GM06990 (cell line): ENCODE data around the gene LHCGR.

ENCODE experiments used
- DNase-seq: peaks from one replicate; pipeline ENCODE4 v3.0.0-alpha.2; 2011; ENCODE audit not compliant: insufficient read length; ENCODE audit errors: extremely low read depth
- H3K27me3 ChIP-seq: replicated peaks from 2 replicates; pipeline ENCODE4 v1.6.0; 2011; ENCODE audit warnings: low read length; ENCODE audit not compliant: control insufficient read depth, insufficient read depth
- H3K36me3 ChIP-seq: 2 replicates; pipeline ENCODE4 v1.5.1; 2011; ENCODE audit warnings: low read length; ENCODE audit not compliant: control insufficient read depth, insufficient read depth
- H3K4me3 ChIP-seq: replicated peaks from 2 replicates; pipeline ENCODE4 v1.5.1; 2011; ENCODE audit warnings: low read depth, mild to moderate bottlenecking, control low read depth, low read length
- TF ChIP-seq, protein P1 (sequence below): IDR thresholded peaks from 2 replicates; pipeline ENCODE4 v1.5.1; 2011; ENCODE audit warnings: low read length, control low read depth, mild to moderate bottlenecking, inconsistent platforms; ENCODE audit not compliant: insufficient read depth, poor library complexity, severe bottlenecking

LHCGR gene

GRCh38 chr2:48677450-48677849 lies 78.1 kb downstream of the LHCGR start:
- H3K36me3 ChIP-seq: no peaks in the 10 kb centered on the region
- DNase-seq: no peak
- TF ChIP-seq, protein P1, sequence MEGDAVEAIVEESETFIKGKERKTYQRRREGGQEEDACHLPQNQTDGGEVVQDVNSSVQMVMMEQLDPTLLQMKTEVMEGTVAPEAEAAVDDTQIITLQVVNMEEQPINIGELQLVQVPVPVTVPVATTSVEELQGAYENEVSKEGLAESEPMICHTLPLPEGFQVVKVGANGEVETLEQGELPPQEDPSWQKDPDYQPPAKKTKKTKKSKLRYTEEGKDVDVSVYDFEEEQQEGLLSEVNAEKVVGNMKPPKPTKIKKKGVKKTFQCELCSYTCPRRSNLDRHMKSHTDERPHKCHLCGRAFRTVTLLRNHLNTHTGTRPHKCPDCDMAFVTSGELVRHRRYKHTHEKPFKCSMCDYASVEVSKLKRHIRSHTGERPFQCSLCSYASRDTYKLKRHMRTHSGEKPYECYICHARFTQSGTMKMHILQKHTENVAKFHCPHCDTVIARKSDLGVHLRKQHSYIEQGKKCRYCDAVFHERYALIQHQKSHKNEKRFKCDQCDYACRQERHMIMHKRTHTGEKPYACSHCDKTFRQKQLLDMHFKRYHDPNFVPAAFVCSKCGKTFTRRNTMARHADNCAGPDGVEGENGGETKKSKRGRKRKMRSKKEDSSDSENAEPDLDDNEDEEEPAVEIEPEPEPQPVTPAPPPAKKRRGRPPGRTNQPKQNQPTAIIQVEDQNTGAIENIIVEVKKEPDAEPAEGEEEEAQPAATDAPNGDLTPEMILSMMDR: no peak
- H3K4me3 ChIP-seq: no peak overlapping the region
- no peaks in the 10 kb centered on the region for H3K27me3 ChIP-seq

- Histone ChIP-seq H3K27me3 (no peaks in the 10 kb centered on the region), H3K4me3 (no peak overlapping the region), H3K36me3 (no peaks in the 10 kb centered on the region)
- DNase-seq: no peak
- TF ChIP-seq, protein P1: no peak
Observed at GRCh38 chr2:48674933-48675332, 80.6 kb downstream of the LHCGR start.

DNA sequence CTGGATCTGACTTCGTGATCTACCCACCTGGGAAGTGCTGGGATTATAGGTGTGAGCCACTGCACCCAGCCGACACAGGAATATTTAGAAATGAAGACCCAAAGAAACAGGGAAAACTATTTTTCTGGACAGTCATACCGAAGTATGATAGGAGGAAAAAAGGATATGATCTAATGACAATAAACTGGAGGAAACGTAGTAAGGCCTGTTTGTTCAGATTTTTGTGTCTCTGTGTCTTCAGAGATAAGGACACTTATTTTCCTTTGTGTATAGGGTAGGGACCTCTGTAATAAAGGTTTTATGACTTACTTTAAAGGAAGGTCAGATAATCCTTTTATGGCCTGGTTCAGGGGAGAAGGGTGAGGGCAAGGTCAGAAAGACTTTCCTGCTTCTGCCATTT lies 81.9 kb downstream of the LHCGR start:
- TF ChIP-seq, protein P1: no peak
- H3K4me3 ChIP-seq: no peak overlapping the region

DNA sequence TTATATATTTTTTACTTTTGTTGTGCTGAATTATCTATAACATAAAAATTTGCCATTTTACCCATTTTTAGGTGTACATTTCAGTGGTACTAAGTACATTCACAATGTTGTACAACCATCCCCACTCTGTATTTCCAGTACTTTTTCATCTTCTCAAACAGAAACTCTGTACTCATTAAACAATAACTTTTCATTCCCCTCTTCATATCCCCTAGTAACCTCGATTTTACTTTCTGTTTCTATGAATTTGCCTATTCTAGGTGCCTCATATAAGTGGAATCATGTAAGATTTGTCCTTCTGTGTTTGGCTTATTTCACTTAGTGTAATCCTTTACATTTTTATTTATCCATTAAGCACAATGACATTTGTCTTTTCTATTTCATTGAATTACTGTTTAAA lies 86.5 kb downstream of the LHCGR start:
- no peak for DNase-seq
- H3K36me3 ChIP-seq: no peaks in the 10 kb centered on the region
- no peak overlapping the region for H3K4me3 ChIP-seq
- no peaks in the 10 kb centered on the region for H3K27me3 ChIP-seq
- TF ChIP-seq, protein P1: no peak

More for the DNA sequence above, 81.9 kb downstream of the LHCGR start:
- Histone ChIP-seq H3K27me3 (no peaks in the 10 kb centered on the region), H3K36me3 (no peaks in the 10 kb centered on the region)
- DNase-seq: no peak

DNA sequence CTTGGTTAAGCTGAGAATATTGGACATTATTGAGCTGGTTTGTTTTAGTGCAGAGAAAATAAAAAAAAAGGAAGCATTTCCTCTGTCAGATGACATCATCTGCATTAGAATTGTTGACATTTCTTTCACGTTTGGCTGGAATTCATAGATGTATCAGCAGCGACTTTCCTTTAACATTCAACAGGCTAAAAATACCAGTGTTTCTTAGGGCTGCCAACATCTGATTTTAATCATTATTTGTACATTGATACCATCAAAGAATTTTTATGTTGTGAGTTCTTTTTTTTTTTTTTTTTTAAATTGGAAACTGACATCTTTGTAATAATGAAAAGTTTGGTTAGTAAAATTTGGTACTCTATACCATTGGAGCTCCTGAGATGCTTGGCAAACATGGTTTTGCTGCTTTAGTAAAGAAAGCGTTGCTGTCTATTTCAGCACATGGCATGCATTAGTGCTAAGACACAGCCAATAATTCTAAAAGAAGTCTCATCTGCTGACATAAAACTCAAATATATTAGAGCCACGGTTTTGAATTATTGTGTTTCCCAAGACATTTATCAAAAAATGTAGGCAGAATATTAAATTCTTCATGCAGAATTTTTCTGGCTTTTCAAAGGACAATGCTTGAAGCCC lies 104.2 kb downstream of the LHCGR start:
- DNase-seq: no peak
- TF ChIP-seq, protein P1: no peak
- no peak overlapping the region for H3K4me3 ChIP-seq

DNA sequence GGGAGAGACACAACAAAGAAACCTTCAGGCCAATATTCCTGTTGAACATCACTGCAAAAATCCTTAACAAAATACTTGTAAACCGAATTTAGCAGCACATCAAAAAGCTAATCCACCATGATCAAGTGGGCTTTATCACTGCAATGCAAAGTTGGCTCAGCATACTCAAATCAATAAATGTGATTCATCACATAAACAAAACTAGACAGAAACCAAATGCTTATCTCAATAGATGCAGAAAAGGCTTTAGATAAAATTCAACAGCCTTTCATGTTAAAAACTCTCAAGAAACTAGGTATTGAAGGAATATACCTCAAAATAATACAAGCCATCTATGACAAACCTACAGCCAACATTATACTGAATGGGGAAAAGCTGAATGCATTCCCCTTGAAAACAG lies 117.3 kb downstream of the LHCGR start:
- Histone ChIP-seq H3K27me3 (no peaks in the 10 kb centered on the region), H3K4me3 (no peak overlapping the region), H3K36me3 (no peaks in the 10 kb centered on the region)
- DNase-seq: no peak
- TF ChIP-seq, protein P1: no peak

More for the DNA sequence above, 104.2 kb downstream of the LHCGR start:
- no peaks in the 10 kb centered on the region for H3K27me3 ChIP-seq
- no peaks in the 10 kb centered on the region for H3K36me3 ChIP-seq
